HEK293T (cell line): ENCODE data around the gene PRKCA.

Source experiments
- ARNT ChIP-seq: fragments of 450-650 bp; IDR thresholded peaks from 2 replicates; pipeline ENCODE4 v1.6.1; 2017; ENCODE audit warnings: mild to moderate bottlenecking
- BHLHE40 ChIP-seq: fragments of 450-650 bp; IDR thresholded peaks from 2 replicates; pipeline ENCODE4 v1.6.1; 2016; ENCODE audit warnings: mild to moderate bottlenecking, moderate library complexity, borderline replicate concordance
- ELF4 ChIP-seq: fragments of 450-650 bp; IDR thresholded peaks from 2 replicates; pipeline ENCODE4 v1.6.1; 2017; ENCODE audit warnings: antibody characterized with exemption
- FOXA1 ChIP-seq: fragments of 450-650 bp; IDR thresholded peaks from 2 replicates; pipeline ENCODE4 v1.6.1; 2016; ENCODE audit warnings: mild to moderate bottlenecking
- FOXK2 ChIP-seq: fragments of 450-650 bp; IDR thresholded peaks from 2 replicates; pipeline ENCODE4 v1.6.1; 2016; ENCODE audit warnings: mild to moderate bottlenecking
- FOXM1 ChIP-seq: fragments of 450-650 bp; IDR thresholded peaks from 2 replicates; pipeline ENCODE4 v1.6.1; 2017; ENCODE audit warnings: mild to moderate bottlenecking, borderline replicate concordance
- HDGF ChIP-seq: fragments of 450-650 bp; IDR thresholded peaks from 2 replicates; pipeline ENCODE4 v1.6.1; 2017; ENCODE audit warnings: antibody characterized with exemption, borderline replicate concordance
- L3MBTL2 ChIP-seq: fragments of 450-650 bp; conservative IDR thresholded peaks from 2 replicates; pipeline ENCODE4 v1.6.1; 2016; ENCODE audit warnings: mild to moderate bottlenecking
- PKNOX1 ChIP-seq: fragments of 450-650 bp; IDR thresholded peaks from 2 replicates; pipeline ENCODE4 v1.6.1; 2016
- SP1 ChIP-seq: fragments of 450-650 bp; IDR thresholded peaks from 2 replicates; pipeline ENCODE4 v1.6.1; 2017
- SUZ12 ChIP-seq: fragments of 450-650 bp; IDR thresholded peaks from 2 replicates; pipeline ENCODE4 v1.6.1; 2016; ENCODE audit warnings: mild to moderate bottlenecking
- TARDBP ChIP-seq: fragments of 450-650 bp; IDR thresholded peaks from 2 replicates; pipeline ENCODE4 v1.6.1; 2016
- ZNF384 ChIP-seq: fragments of 450-650 bp; IDR thresholded peaks from 2 replicates; pipeline ENCODE4 v1.6.1; 2016

GRCh38 chr17:66423056-66423955, 120.9 kb downstream of the PRKCA start:
- TF ChIP-seq BHLHE40 (no peak), FOXK2 (no peak), SP1 (no peak), HDGF (no peak), SUZ12 (no peak), ARNT (no peak), PKNOX1 (no peak), TARDBP (no peak), ZNF384 (no peak), L3MBTL2 (no peak), ELF4 (no peak), FOXA1 (no peak), FOXM1 (no peak)
